Daoy (cell line): ENCODE measurements around the gene SBK2. TPM values are rescaled to one million over a fixed set of nuclear protein-coding genes. Genes with fewer than 3 reads are reported as not detected.
"Not testable (repeated sequence)": the region's sequence is repeated elsewhere in the genome, so short reads cannot be mapped to it uniquely, and the experiment has no call there.

Experiments used
- DNase-seq: peaks from one replicate; pipeline ENCODE4 v3.0.0-alpha.2; 2015; ENCODE audit warnings: low read depth
- total RNA-seq: library from RNA; depleted of rRNA; stranded (reverse); fragments of >200 nt; shearing (Covaris generic); gene quantifications from 2 replicates; pipeline ENCODE4 v1.2.3, GENCODE V29; 2014

SBK2 gene
- total RNA-seq, 1 experiment from 2014 or later, result not detected

GRCh38 chr19:55502197-55502952, 34.6 kb downstream of the SBK2 start:
- no peak for DNase-seq

- DNase-seq, result no peak
Measured at GRCh38 chr19:55500368-55500952, 36.5 kb downstream of the SBK2 start.

- no peak for DNase-seq
Measured at GRCh38 chr19:55498246-55498840, 38.6 kb downstream of the SBK2 start.

- no peak for DNase-seq
Measured at GRCh38 chr19:55497763-55498162, 39.2 kb downstream of the SBK2 start.

- not testable (repeated sequence) for DNase-seq
Measured at GRCh38 chr19:55496820-55497219, 40.1 kb downstream of the SBK2 start.

- DNase-seq, result no peak
Measured at GRCh38 chr19:55495646-55496349, 41.1 kb downstream of the SBK2 start.

GRCh38 chr19:55494172-55494761, 42.7 kb downstream of the SBK2 start:
- DNase-seq, result peak; percentile 85

- DNase-seq, result no peak
Measured at GRCh38 chr19:55493645-55494171, 43.2 kb downstream of the SBK2 start.

GRCh38 chr19:55493052-55493644, 43.8 kb downstream of the SBK2 start:
- DNase-seq, result peak; percentile 59

- DNase-seq, result no peak
Measured at GRCh38 chr19:55492362-55492944, 44.5 kb downstream of the SBK2 start.

- DNase-seq, result no peak
Measured at GRCh38 chr19:55491546-55492360, 45.2 kb downstream of the SBK2 start.

- DNase-seq, result no peak
Measured at GRCh38 chr19:55490478-55491432, 46.2 kb downstream of the SBK2 start.

GRCh38 chr19:55489711-55490477, 47.0 kb downstream of the SBK2 start:
- DNase-seq, result no peak

- no peak for DNase-seq
Measured at GRCh38 chr19:55488986-55489710, 47.8 kb downstream of the SBK2 start.

GRCh38 chr19:55487924-55488687, 48.8 kb downstream of the SBK2 start, which contains the start of gene SSC5D:
Gene SSC5D (plus strand): TSS chr19:55488436. CDS start chr19:55488590, 154 bp downstream.
- peak; percentile 61 for DNase-seq
